Karpas-422 (cell line): ENCODE results near the gene BCAN. TPM values are rescaled to one million over a fixed set of nuclear protein-coding genes. Genes with fewer than 3 reads are reported as not detected.
A peak's percentile ranks its signal among the peaks of the same experiment; 100 is the strongest.

Experiments
- DNase-seq: peaks from one replicate; pipeline ENCODE4 v3.0.0-alpha.2; 2015
- H2AFZ ChIP-seq: fragments of 200-600 bp; sonication (generic); 2 replicates; pipeline ENCODE4 v1.6.1; 2014; ENCODE audit warnings: antibody characterized with exemption, low read length, mixed read lengths
- H3K27ac ChIP-seq: fragments of 200-600 bp; sonication (generic); 2 replicates; pipeline ENCODE4 v1.5.1; 2014; ENCODE audit warnings: mild to moderate bottlenecking, low read length, moderate library complexity
- H3K27me3 ChIP-seq: fragments of 200-600 bp; sonication (generic); 2 replicates; pipeline ENCODE4 v1.6.1; 2014; ENCODE audit warnings: low read length, mixed read lengths
- H3K36me3 ChIP-seq: fragments of 200-600 bp; sonication (generic); 2 replicates; pipeline ENCODE4 v1.6.1; 2014; ENCODE audit warnings: low read length, mixed read lengths; ENCODE audit not compliant: insufficient read depth
- H3K4me1 ChIP-seq: fragments of 200-600 bp; sonication (generic); 2 replicates; pipeline ENCODE4 v1.6.1; 2014; ENCODE audit warnings: mild to moderate bottlenecking, low read length, mixed read lengths
- H3K4me2 ChIP-seq: fragments of 200-600 bp; sonication (generic); 2 replicates; pipeline ENCODE4 v1.6.1; 2014; ENCODE audit warnings: low read length, low read depth, mild to moderate bottlenecking; ENCODE audit not compliant: poor library complexity, severe bottlenecking
- H3K4me3 ChIP-seq: fragments of 200-600 bp; sonication (generic); 2 replicates; pipeline ENCODE4 v1.5.1; 2014; ENCODE audit warnings: mild to moderate bottlenecking, antibody characterized with exemption, low read length, mixed read lengths
- H3K79me2 ChIP-seq: fragments of 200-600 bp; sonication (generic); 2 replicates; pipeline ENCODE4 v1.6.1; 2014; ENCODE audit warnings: mild to moderate bottlenecking, low read length, mixed read lengths
- H3K9ac ChIP-seq: fragments of 200-600 bp; sonication (generic); 2 replicates; pipeline ENCODE4 v1.6.0; 2014; ENCODE audit warnings: low read length
- H3K9me2 ChIP-seq: fragments of 200-600 bp; sonication (generic), shearing (Covaris generic); replicated peaks from 2 replicates; pipeline ENCODE4 v1.6.0; 2014; ENCODE audit warnings: mild to moderate bottlenecking, low read length, moderate library complexity; ENCODE audit not compliant: insufficient read depth
- H3K9me3 ChIP-seq: fragments of 300-700, 200-600 bp; sonication (generic); 2 replicates; pipeline ENCODE4 v1.6.1; 2014; ENCODE audit warnings: low read length, mixed read lengths
- H4K20me1 ChIP-seq: fragments of 200-600 bp; sonication (generic); 2 replicates; pipeline ENCODE4 v1.6.1; 2014; ENCODE audit warnings: mild to moderate bottlenecking, antibody characterized with exemption, low read length, low read depth; ENCODE audit not compliant: insufficient read depth
- total RNA-seq: library from RNA; depleted of rRNA; stranded (reverse); fragments of >200 nt; shearing (Covaris generic); gene quantifications from 2 replicates; pipeline ENCODE4 v1.2.3, GENCODE V29; 2014; ENCODE audit warnings: low replicate concordance

BCAN gene
- total RNA-seq, 1 experiment from 2014 or later: not detected

- Histone ChIP-seq H3K79me2 (no peaks in the 10 kb centered on the region), H4K20me1 (peaks cover 5% of the 10 kb centered on the region; the same call in 1 of the 2 replicates)
- DNase-seq: peak; percentile 75
These were observed 10.4 kb downstream of the BCAN start for GRCh38 chr1:156652131-156652991.

GRCh38 chr1:156652992-156653355, 11.1 kb downstream of the BCAN start:
- no peaks in the 10 kb centered on the region for H3K36me3 ChIP-seq
- no peak overlapping the region for H3K4me3 ChIP-seq
- no peak overlapping the region for H2AFZ ChIP-seq
- peaks cover 5% of the 10 kb centered on the region; the same call in 1 of the 2 replicates for H4K20me1 ChIP-seq
- H3K4me1 ChIP-seq: no peaks in the 10 kb centered on the region
- no peak for DNase-seq
- H3K4me2 ChIP-seq: no peak overlapping the region
- H3K9me3 ChIP-seq: no peaks in the 10 kb centered on the region
- H3K79me2 ChIP-seq: no peaks in the 10 kb centered on the region
- no peak overlapping the region for H3K27ac ChIP-seq
- no peaks in the 10 kb centered on the region for H3K9me2 ChIP-seq
- no peaks in the 10 kb centered on the region for H3K27me3 ChIP-seq
- H3K9ac ChIP-seq: no peak overlapping the region

More at GRCh38 chr1:156652131-156652991, 10.4 kb downstream of the BCAN start:
- Histone ChIP-seq H3K27me3 (no peaks in the 10 kb centered on the region), H3K4me1 (no peaks in the 10 kb centered on the region), H3K9me3 (no peaks in the 10 kb centered on the region), H2AFZ (no peak overlapping the region), H3K27ac (no peak overlapping the region), H3K9ac (no peak overlapping the region), H3K36me3 (no peaks in the 10 kb centered on the region), H3K9me2 (no peaks in the 10 kb centered on the region), H3K4me3 (no peak overlapping the region), H3K4me2 (no peak overlapping the region)

- H3K27me3 ChIP-seq: no peaks in the 10 kb centered on the region
- no peak for DNase-seq
- no peaks in the 10 kb centered on the region for H3K9me3 ChIP-seq
- H3K4me1 ChIP-seq: peaks cover 4% of the 10 kb centered on the region; the same call in 1 of the 2 replicates
- no peak overlapping the region for H3K27ac ChIP-seq
- H3K36me3 ChIP-seq: no peaks in the 10 kb centered on the region
- H3K4me3 ChIP-seq: no peak overlapping the region
- no peaks in the 10 kb centered on the region for H3K9me2 ChIP-seq
- no peak overlapping the region for H2AFZ ChIP-seq
- H3K9ac ChIP-seq: no peak overlapping the region
- no peaks in the 10 kb centered on the region for H3K79me2 ChIP-seq
- no peak overlapping the region for H3K4me2 ChIP-seq
- H4K20me1 ChIP-seq: peaks cover 5% of the 10 kb centered on the region; the same call in 1 of the 2 replicates
These were observed 12.8 kb downstream of the BCAN start for GRCh38 chr1:156654700-156655099.

GRCh38 chr1:156655151-156655903, 13.4 kb downstream of the BCAN start:
- Histone ChIP-seq H3K36me3 (no peaks in the 10 kb centered on the region), H3K9ac (no peak overlapping the region), H3K9me2 (no peaks in the 10 kb centered on the region), H3K9me3 (no peaks in the 10 kb centered on the region), H3K27ac (no peak overlapping the region), H3K4me1 (peaks cover 4% of the 10 kb centered on the region; the same call in 1 of the 2 replicates), H3K27me3 (no peaks in the 10 kb centered on the region), H3K4me3 (no peak overlapping the region), H3K79me2 (no peaks in the 10 kb centered on the region), H4K20me1 (peaks cover 5% of the 10 kb centered on the region; the same call in 1 of the 2 replicates), H3K4me2 (no peak overlapping the region), H2AFZ (no peak overlapping the region)
- no peak for DNase-seq

- H3K4me3 ChIP-seq: no peak overlapping the region
- H3K9ac ChIP-seq: no peak overlapping the region
- H3K9me3 ChIP-seq: no peaks in the 10 kb centered on the region
- no peaks in the 10 kb centered on the region for H3K36me3 ChIP-seq
- no peaks in the 10 kb centered on the region for H3K9me2 ChIP-seq
- no peaks in the 10 kb centered on the region for H3K27me3 ChIP-seq
- H2AFZ ChIP-seq: no peak overlapping the region
- H3K79me2 ChIP-seq: no peaks in the 10 kb centered on the region
- peaks cover 4% of the 10 kb centered on the region; the same call in 1 of the 2 replicates for H3K4me1 ChIP-seq
- peaks cover 5% of the 10 kb centered on the region; the same call in 1 of the 2 replicates for H4K20me1 ChIP-seq
- H3K27ac ChIP-seq: no peak overlapping the region
- no peak for DNase-seq
- no peak overlapping the region for H3K4me2 ChIP-seq
These were observed 14.1 kb downstream of the BCAN start for GRCh38 chr1:156655904-156656516.

GRCh38 chr1:156656806-156657740, 15.2 kb downstream of the BCAN start:
- no peaks in the 10 kb centered on the region for H3K79me2 ChIP-seq
- no peaks in the 10 kb centered on the region for H3K27me3 ChIP-seq
- no peak overlapping the region for H3K4me2 ChIP-seq
- no peak overlapping the region for H3K4me3 ChIP-seq
- peak; percentile 81 for DNase-seq
- no peaks in the 10 kb centered on the region for H3K9me3 ChIP-seq
- no peak overlapping the region for H2AFZ ChIP-seq
- H3K4me1 ChIP-seq: peaks cover 5% of the 10 kb centered on the region; the same call in 1 of the 2 replicates
- peaks cover 5% of the 10 kb centered on the region; the same call in 1 of the 2 replicates for H4K20me1 ChIP-seq
- no peak overlapping the region for H3K27ac ChIP-seq
- no peaks in the 10 kb centered on the region for H3K36me3 ChIP-seq
- H3K9ac ChIP-seq: no peak overlapping the region
- H3K9me2 ChIP-seq: no peaks in the 10 kb centered on the region

- no peaks in the 10 kb centered on the region for H3K9me3 ChIP-seq
- H3K79me2 ChIP-seq: no peaks in the 10 kb centered on the region
- no peak overlapping the region for H3K9ac ChIP-seq
- H4K20me1 ChIP-seq: peaks cover 5% of the 10 kb centered on the region; the same call in 1 of the 2 replicates
- DNase-seq: no peak
- no peak overlapping the region for H3K27ac ChIP-seq
- no peaks in the 10 kb centered on the region for H3K36me3 ChIP-seq
- peaks cover 8% of the 10 kb centered on the region; the same call in 1 of the 2 replicates for H3K4me1 ChIP-seq
- H3K27me3 ChIP-seq: no peaks in the 10 kb centered on the region
- H3K4me2 ChIP-seq: no peak overlapping the region
- H2AFZ ChIP-seq: no peak overlapping the region
- H3K4me3 ChIP-seq: no peak overlapping the region
- H3K9me2 ChIP-seq: no peaks in the 10 kb centered on the region
These were observed 15.9 kb downstream of the BCAN start for GRCh38 chr1:156657741-156658319.
